Stomach (tissue), 9 donors: Measurements from ENCODE around the gene UBR7. TPM values are rescaled to one million over a fixed set of nuclear protein-coding genes. Genes with fewer than 3 reads are reported as not detected.
A peak's percentile ranks its signal among the peaks of the same experiment; 100 is the strongest.

ENCODE experiments used
- DNase-seq, 2 donors: peaks; one replicate each; pipeline versions ENCODE4 v3.0.0 to v3.0.0-alpha.2; 2013 to 2019
- H3K27ac ChIP-seq, 5 donors: fragments of 200-600 bp in 4 of 5; sonication (generic) in 4 of 5; one replicate each; pipeline ENCODE4 v1.5.1; 2013 to 2019; ENCODE audit warnings: mild to moderate bottlenecking in 1 of 5, moderate library complexity in 1 of 5
- H3K27me3 ChIP-seq, 3 donors: fragments of 200-600 bp; sonication (generic); one replicate each; pipeline ENCODE4 v1.5.1; 2017 to 2019; ENCODE audit warnings: mixed run types in 1 of 3
- H3K36me3 ChIP-seq, 4 donors: fragments of 200-600 bp; sonication (generic); 1 replicate in 3 of 4; 2 replicates in 1 of 4; pipeline ENCODE4 v1.5.1; 2016 to 2019
- H3K4me1 ChIP-seq, 4 donors: fragments of 200-600 bp; sonication (generic); one replicate each; pipeline ENCODE4 v1.5.1; 2016 to 2019
- H3K4me3 ChIP-seq, 4 donors: fragments of 200-600 bp; sonication (generic) in 3 of 4; one replicate each; pipeline ENCODE4 v1.5.1; 2016 to 2019; ENCODE audit warnings: mild to moderate bottlenecking in 1 of 4
- H3K9me3 ChIP-seq, 4 donors: fragments of 200-600 bp; sonication (generic); one replicate each; pipeline ENCODE4 v1.5.1; 2016 to 2019
- CTCF ChIP-seq, 7 experiments: fragments of 450-650 bp in 4 of 7; fragments of 200-600 bp in 3 of 7; sonication (generic) in 3 of 7; IDR thresholded peaks; one replicate each; pipeline ENCODE4 v1.5.1; 2016 to 2019; ENCODE audit warnings: antibody characterized with exemption in 7 of 7, control low read depth in 2 of 7, mild to moderate bottlenecking in 1 of 7
- EP300 ChIP-seq: sonication (generic); formaldehyde crosslinking; IDR thresholded peaks from one replicate; pipeline ENCODE4 v1.6.1; 2017; ENCODE audit warnings: antibody characterized with exemption
- POLR2A ChIP-seq, 4 donors: fragments of 450-650 bp; IDR thresholded peaks; one replicate each; pipeline ENCODE4 v1.6.1; 2016; ENCODE audit warnings: antibody characterized with exemption in 4 of 4, control low read depth in 2 of 4, mild to moderate bottlenecking in 1 of 4, moderate library complexity in 1 of 4
- POLR2AphosphoS5 ChIP-seq, 3 donors: sonication (generic); formaldehyde crosslinking; IDR thresholded peaks; one replicate each; pipeline ENCODE4 v1.6.1; 2016; ENCODE audit warnings: antibody characterized with exemption in 3 of 3
- WGBS, 5 donors: extraction: QIAGEN DNeasy Blood & Tissue Kit in 3 of 5; methylation state at CpG; one replicate each; pipeline versions ENCODE4 v1.1.5 to v1.1.7; 2013 to 2018; 5-methylcytosine and 5-hydroxymethylcytosine counted together
- intact Hi-C: fragments of 100-400 bp; cut with DNase I; formaldehyde crosslinking; loops from one replicate; pipeline ENCODE4 v1.15.1; 2023; ENCODE audit warnings: low total_unique reads
- polyA plus RNA-seq, 3 donors: library from polyadenylated mRNA; stranded (reverse); fragments of 200-250 nt; gene quantifications; one replicate each; pipeline ENCODE4 v1.2.3, GENCODE V29; 2013
- total RNA-seq, 5 donors: library from RNA; depleted of rRNA; stranded (reverse); fragments of >200 nt; gene quantifications; one replicate each; pipeline versions ENCODE4 v1.1.0 to v1.2.3, GENCODE V29; 2014 to 2016
- donor health status: healthy with polysubstance abuse.
- donor health status: Bipolar disorder and iron deficiency.
- donor health status: healthy.

Gene UBR7
- total and polyA plus RNA-seq, 8 donors, result 8.8 to 124 (median 16.0) TPM

- peak within 1 kb of the TSS; percentile 92 to 100 (median 97) for H3K27ac ChIP-seq
- H3K4me1 ChIP-seq, result peaks cover 24 to 42% (median 32%) of the 10 kb centered on the region in 4 donors
- H3K27me3 ChIP-seq, result no peaks in the 10 kb centered on the region
- intact Hi-C loops, result no loop called here
- peak; percentile 89 to 96 for DNase-seq
- H3K9me3 ChIP-seq, result no peaks in the 10 kb centered on the region
- H3K36me3 ChIP-seq, result peaks cover 0 to 42% (median 38%) of the 10 kb centered on the region in 4 donors
- 0 to 1% (median 0%) methylated on average over 19 to 124 of the region's 124 CpGs for WGBS, 5 donors
- TF ChIP-seq POLR2AphosphoS5 (IDR thresholded peaks at IDR 0.05), result peak; percentile 61 to 90 (median 89)
- peak in 3 of 7 experiments; percentile 4 to 35 (median 29) for TF ChIP-seq CTCF (IDR thresholded peaks at IDR 0.05)
- TF ChIP-seq POLR2A (IDR thresholded peaks at IDR 0.05), result peak in 2 of 4 donors; percentile 66 to 76
- TF ChIP-seq EP300, result no peak
- peak within 1 kb of the TSS; percentile 67 to 95 (median 76) for H3K4me3 ChIP-seq
Measured at GRCh38 chr14:93184391-93185348, 22.4 kb upstream of the UBR7 start, which contains the start of the genes LYSET and MOAP1. Gene LYSET (plus strand): TSS chr14:93185317. CDS start chr14:93185406, 89 bp downstream. Gene MOAP1 (minus strand): TSS chr14:93184897. CDS start chr14:93184242, 655 bp downstream.

GRCh38 chr14:93185349-93185720, 21.7 kb upstream of the UBR7 start:
- WGBS, 5 donors, result 0 to 1% (median 0%) methylated on average over 9 to 10 of the region's 10 CpGs
- intact Hi-C loops, result no loop called here

GRCh38 chr14:93186466-93186865, 20.6 kb upstream of the UBR7 start:
- 65 to 75% (median 73%) methylated on average over 6 of the region's 6 CpGs for WGBS, 5 donors
- TF ChIP-seq CTCF (IDR thresholded peaks at IDR 0.05) (no peak), POLR2AphosphoS5 (IDR thresholded peaks at IDR 0.05) (no peak), EP300 (no peak), POLR2A (IDR thresholded peaks at IDR 0.05) (no peak)
- Histone ChIP-seq H3K27me3 (no peaks in the 10 kb centered on the region), H3K36me3 (peaks cover 0 to 40% (median 36%) of the 10 kb centered on the region in 4 donors), H3K9me3 (no peaks in the 10 kb centered on the region), H3K4me1 (peaks cover 24 to 42% (median 34%) of the 10 kb centered on the region in 4 donors), H3K4me3 (no peak overlapping the region), H3K27ac (peak overlapping the region in 3 of 5 donors; percentile 92 to 98 (median 97))
- DNase-seq, result no peak
- intact Hi-C loops, result no loop called here

More at GRCh38 chr14:93185349-93185720, 21.7 kb upstream of the UBR7 start:
- H3K4me3 ChIP-seq, result peak overlapping the region; percentile 67 to 95 (median 76)
- no peak for TF ChIP-seq EP300
- TF ChIP-seq POLR2A (IDR thresholded peaks at IDR 0.05), result no peak
- TF ChIP-seq POLR2AphosphoS5 (IDR thresholded peaks at IDR 0.05), result no peak
- TF ChIP-seq CTCF (IDR thresholded peaks at IDR 0.05), result no peak
- peaks cover 0 to 42% (median 38%) of the 10 kb centered on the region in 4 donors for H3K36me3 ChIP-seq
- no peaks in the 10 kb centered on the region for H3K9me3 ChIP-seq
- DNase-seq, result no peak
- peaks cover 24 to 42% (median 32%) of the 10 kb centered on the region in 4 donors for H3K4me1 ChIP-seq
- no peaks in the 10 kb centered on the region for H3K27me3 ChIP-seq
- peak overlapping the region; percentile 92 to 100 (median 97) for H3K27ac ChIP-seq

- no peaks in the 10 kb centered on the region for H3K27me3 ChIP-seq
- TF ChIP-seq POLR2AphosphoS5 (IDR thresholded peaks at IDR 0.05) (no peak), EP300 (no peak), CTCF (IDR thresholded peaks at IDR 0.05) (no peak), POLR2A (IDR thresholded peaks at IDR 0.05) (no peak)
- H3K4me1 ChIP-seq, result peaks cover 24 to 42% (median 34%) of the 10 kb centered on the region in 4 donors
- DNase-seq, result no peak
- no peak overlapping the region for H3K4me3 ChIP-seq
- intact Hi-C loops, result no loop called here
- H3K9me3 ChIP-seq, result no peaks in the 10 kb centered on the region
- peaks cover 0 to 35% (median 31%) of the 10 kb centered on the region in 4 donors for H3K36me3 ChIP-seq
- no peak overlapping the region for H3K27ac ChIP-seq
- 90 to 98% (median 96%) methylated on average over 3 of the region's 3 CpGs for WGBS, 5 donors
Measured at GRCh38 chr14:93186956-93187355, 20.1 kb upstream of the UBR7 start.
